ENCODE results near the gene PPP1R12B.
"Not testable (repeated sequence)": the region's sequence is repeated elsewhere in the genome, so short reads cannot be mapped to it uniquely, and the experiment has no call there.

Gene PPP1R12B

DNA sequence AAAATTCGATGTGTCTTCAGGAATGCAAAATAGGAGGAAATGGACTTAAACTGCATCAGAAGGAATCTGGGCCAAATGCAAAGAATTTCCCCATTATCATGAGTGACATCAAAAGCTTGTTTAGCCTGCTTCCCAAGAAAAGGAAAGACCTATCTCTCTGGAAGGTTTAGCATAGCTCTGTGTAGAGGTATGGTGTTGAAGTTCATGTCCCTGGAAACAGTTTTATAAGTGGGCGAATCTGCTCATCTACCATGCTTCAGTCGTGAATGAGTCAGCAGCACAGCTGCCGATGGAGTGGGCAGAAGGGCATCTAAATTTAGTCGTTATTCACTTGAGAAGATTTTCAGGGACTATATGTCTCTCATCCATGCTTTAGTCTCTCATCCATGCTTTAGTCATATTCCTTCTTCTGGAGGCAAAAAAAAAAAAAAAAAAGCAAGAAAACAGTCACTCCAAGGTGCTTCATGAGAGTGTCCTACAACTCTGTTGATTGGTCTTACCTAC, 62.4 kb downstream of the PPP1R12B start:
- H3K4me3 Mint-ChIP-seq; H3K9me3 Mint-ChIP-seq; H3K4me1 Mint-ChIP-seq; H3K27me3 Mint-ChIP-seq (ENCODE audit: low read depth, poor library complexity); H3K36me3 Mint-ChIP-seq (ENCODE audit: low read depth); DNase-seq; H3K27ac Mint-ChIP-seq: not testable (repeated sequence)

- Mint-ChIP-seq H3K4me3 (no peak overlapping the region), H3K27ac (no peak overlapping the region), H3K36me3 (ENCODE audit: low read depth) (no peaks in the 10 kb centered on the region), H3K27me3 (ENCODE audit: low read depth, poor library complexity) (no peaks in the 10 kb centered on the region), H3K4me1 (peaks cover 5% of the 10 kb centered on the region), H3K9me3 (no peaks in the 10 kb centered on the region)
- TF ChIP-seq CTCF (IDR thresholded peaks at IDR 0.05): no peak
- DNase-seq: no peak
Observed at GRCh38 chr1:202411422-202411821, 62.9 kb downstream of the PPP1R12B start.

- not testable (repeated sequence) for H3K4me3 Mint-ChIP-seq; H3K27ac Mint-ChIP-seq; DNase-seq; H3K4me1 Mint-ChIP-seq; H3K36me3 Mint-ChIP-seq (ENCODE audit: low read depth); H3K9me3 Mint-ChIP-seq; H3K27me3 Mint-ChIP-seq (ENCODE audit: low read depth, poor library complexity)
Observed at GRCh38 chr1:202412421-202412820, 63.9 kb downstream of the PPP1R12B start.

- Mint-ChIP-seq H3K36me3 (ENCODE audit: low read depth) (no peaks in the 10 kb centered on the region), H3K4me1 (peaks cover 5% of the 10 kb centered on the region), H3K9me3 (no peaks in the 10 kb centered on the region), H3K27me3 (ENCODE audit: low read depth, poor library complexity) (no peaks in the 10 kb centered on the region), H3K4me3 (no peak overlapping the region), H3K27ac (peak overlapping the region; percentile 13)
- no peak for DNase-seq
- no peak for TF ChIP-seq CTCF (IDR thresholded peaks at IDR 0.05)
Observed at GRCh38 chr1:202416641-202417040, 68.1 kb downstream of the PPP1R12B start.

DNA sequence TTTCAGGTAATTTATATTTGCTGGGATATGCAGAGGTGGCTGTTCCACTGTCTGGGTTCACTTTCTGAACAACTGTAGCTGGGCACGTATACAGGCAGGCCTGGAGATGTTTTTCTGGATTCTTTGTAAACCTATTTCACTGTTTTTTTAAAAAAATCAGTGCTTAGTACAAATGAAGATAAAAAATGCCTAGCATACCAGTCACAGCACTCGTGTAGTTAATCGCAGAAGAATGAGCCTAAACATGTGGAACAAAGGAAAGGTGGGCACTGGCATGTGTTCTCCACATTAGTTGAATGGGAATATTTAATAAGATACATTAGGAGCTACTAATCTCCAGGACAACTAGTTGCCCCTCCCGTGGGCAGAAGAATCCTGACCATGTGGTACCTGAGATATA, 68.6 kb downstream of the PPP1R12B start:
- H3K9me3 Mint-ChIP-seq; H3K36me3 Mint-ChIP-seq (ENCODE audit: low read depth); H3K4me1 Mint-ChIP-seq; H3K4me3 Mint-ChIP-seq; H3K27ac Mint-ChIP-seq; H3K27me3 Mint-ChIP-seq (ENCODE audit: low read depth, poor library complexity); DNase-seq: not testable (repeated sequence)

- not testable (repeated sequence) for DNase-seq; H3K27ac Mint-ChIP-seq; H3K27me3 Mint-ChIP-seq (ENCODE audit: low read depth, poor library complexity); H3K4me1 Mint-ChIP-seq; H3K9me3 Mint-ChIP-seq; H3K36me3 Mint-ChIP-seq (ENCODE audit: low read depth); H3K4me3 Mint-ChIP-seq
Observed at GRCh38 chr1:202417762-202418201, 69.3 kb downstream of the PPP1R12B start.

DNA sequence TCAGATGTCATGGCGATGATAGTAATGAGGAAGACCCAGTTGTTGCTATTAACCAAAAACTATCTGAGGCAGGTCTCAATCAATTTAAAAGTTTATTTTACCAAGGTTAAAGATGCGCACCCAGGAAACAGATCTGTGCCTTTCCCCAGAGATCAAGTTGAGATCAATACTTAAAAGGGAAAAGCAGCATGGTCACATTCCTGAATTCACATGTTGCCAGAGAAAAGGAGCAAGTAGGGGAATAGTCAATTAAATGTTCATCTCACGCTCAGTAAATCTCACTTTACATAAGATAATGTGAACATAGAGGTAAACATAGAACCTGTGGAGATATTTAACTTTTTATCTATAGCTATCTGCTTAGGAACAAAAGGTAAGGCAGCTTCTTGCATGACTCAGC, 71.2 kb downstream of the PPP1R12B start:
- not testable (repeated sequence) for H3K9me3 Mint-ChIP-seq; H3K4me3 Mint-ChIP-seq; H3K27me3 Mint-ChIP-seq (ENCODE audit: low read depth, poor library complexity); DNase-seq; H3K4me1 Mint-ChIP-seq; H3K27ac Mint-ChIP-seq; H3K36me3 Mint-ChIP-seq (ENCODE audit: low read depth)

- not testable (repeated sequence) for H3K9me3 Mint-ChIP-seq; H3K27ac Mint-ChIP-seq; H3K36me3 Mint-ChIP-seq (ENCODE audit: low read depth); H3K4me1 Mint-ChIP-seq; DNase-seq; H3K27me3 Mint-ChIP-seq (ENCODE audit: low read depth, poor library complexity); H3K4me3 Mint-ChIP-seq
Observed at GRCh38 chr1:202420422-202421094, 72.1 kb downstream of the PPP1R12B start.

DNA sequence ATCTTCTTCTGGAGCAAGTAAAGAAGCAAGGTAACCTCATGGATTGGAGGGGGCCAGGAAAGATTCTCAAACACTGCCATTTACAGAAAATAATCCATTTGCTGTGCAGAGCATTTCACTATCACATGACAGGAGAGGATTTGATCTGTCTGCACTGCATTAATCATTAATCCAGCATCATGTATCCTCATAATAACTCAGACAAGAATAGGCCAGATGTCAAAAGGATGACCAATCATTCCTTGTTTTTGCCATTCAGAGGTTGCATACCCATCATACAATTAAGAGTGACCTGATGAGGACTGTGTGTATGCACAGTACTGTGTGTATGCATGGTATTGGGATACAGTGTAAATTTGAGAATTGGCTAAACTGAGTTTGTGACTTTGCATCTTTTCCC, 74.2 kb downstream of the PPP1R12B start:
- H3K27me3 Mint-ChIP-seq (ENCODE audit: low read depth, poor library complexity); H3K4me1 Mint-ChIP-seq; DNase-seq; H3K27ac Mint-ChIP-seq; H3K4me3 Mint-ChIP-seq; H3K9me3 Mint-ChIP-seq; H3K36me3 Mint-ChIP-seq (ENCODE audit: low read depth): not testable (repeated sequence)

GRCh38 chr1:202424260-202424659, 75.8 kb downstream of the PPP1R12B start:
- H3K9me3 Mint-ChIP-seq; H3K27ac Mint-ChIP-seq; H3K4me3 Mint-ChIP-seq; DNase-seq; H3K4me1 Mint-ChIP-seq; H3K36me3 Mint-ChIP-seq (ENCODE audit: low read depth); H3K27me3 Mint-ChIP-seq (ENCODE audit: low read depth, poor library complexity): not testable (repeated sequence)

DNA sequence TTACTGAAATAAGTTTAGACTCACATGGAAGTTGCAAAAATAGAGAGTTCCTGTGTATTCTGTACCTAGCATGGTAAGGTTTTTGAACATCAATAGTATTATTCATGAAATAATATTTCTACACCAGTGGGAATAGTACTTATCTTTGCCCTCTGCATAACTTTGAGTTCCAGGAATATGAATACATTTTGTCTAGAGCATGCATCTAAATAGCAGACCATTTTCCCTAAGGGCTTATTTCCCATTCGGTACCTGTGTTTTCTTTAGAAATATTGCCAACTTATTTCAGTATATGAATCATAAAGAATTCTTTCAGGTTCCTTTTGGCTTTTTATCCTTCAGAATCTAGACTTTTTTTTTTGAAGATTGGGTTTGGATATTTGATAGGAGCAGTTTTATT, 81.6 kb downstream of the PPP1R12B start:
- DNase-seq; H3K9me3 Mint-ChIP-seq; H3K27me3 Mint-ChIP-seq (ENCODE audit: low read depth, poor library complexity); H3K4me3 Mint-ChIP-seq; H3K36me3 Mint-ChIP-seq (ENCODE audit: low read depth); H3K27ac Mint-ChIP-seq; H3K4me1 Mint-ChIP-seq: not testable (repeated sequence)

GRCh38 chr1:202432338-202432737, 83.8 kb downstream of the PPP1R12B start:
- not testable (repeated sequence) for H3K27me3 Mint-ChIP-seq (ENCODE audit: low read depth, poor library complexity); H3K36me3 Mint-ChIP-seq (ENCODE audit: low read depth); DNase-seq; H3K4me3 Mint-ChIP-seq; H3K27ac Mint-ChIP-seq; H3K9me3 Mint-ChIP-seq; H3K4me1 Mint-ChIP-seq
